K562 (cell line): ENCODE measurements around the gene PCDHB14. TPM values are rescaled to one million over a fixed set of nuclear protein-coding genes. Genes with fewer than 3 reads are reported as not detected.

Experiments
- ATF3 ChIP-seq, 2 experiments: fragments of 450-650 bp in 1 of 2; sonication (generic) in 1 of 2; formaldehyde crosslinking in 1 of 2; IDR thresholded peaks in 1 of 2; conservative IDR thresholded peaks in 1 of 2; 2 replicates each; pipeline versions ENCODE4 v1.6.1 to v1.8.1; 2016 to 2023; ENCODE audit warnings: mild to moderate bottlenecking in 2 of 2, moderate library complexity in 2 of 2, inconsistent platforms in 1 of 2, missing genetic modification reagents in 1 of 2
- CEBPB ChIP-seq: fragments of 450-650 bp; IDR thresholded peaks from 2 replicates; pipeline ENCODE4 v1.6.1; 2016; ENCODE audit warnings: missing genetic modification characterization, missing compliant biosample characterization
- MGA ChIP-seq: fragments of 450-650 bp; IDR thresholded peaks from 2 replicates; pipeline ENCODE4 v1.6.1; 2016; ENCODE audit warnings: mild to moderate bottlenecking, moderate library complexity
- RREB1 ChIP-seq: fragments of 250-450 bp; sonication (Bioruptor Pico); IDR thresholded peaks from 2 replicates; pipeline ENCODE4 v1.4.0; 2020
- STAT5B ChIP-seq: fragments of 250-450 bp; sonication (Bioruptor Pico); IDR thresholded peaks from 2 replicates; pipeline ENCODE4 v1.8.0; 2021; ENCODE audit warnings: mild to moderate bottlenecking, inconsistent platforms
- ZNF24 ChIP-seq: fragments of 450-650 bp; IDR thresholded peaks from 2 replicates; pipeline ENCODE4 v1.6.1; 2016
- polyA plus RNA-seq, 8 experiments: library from polyadenylated mRNA; depleted of rRNA in 4 of 8; stranded (reverse) in 5 of 8; unstranded in 3 of 8; fragments of >200 nt; fragmentation: Nextera tagmentation in 2 of 8; fragmentation: Illumina TruSeq in 1 of 8; extraction: Ambion mirVana in 2 of 8; extraction: Trizol in 1 of 8; gene quantifications; 2 replicates each; pipeline versions ENCODE4 v1.2.1 to v1.2.3, GENCODE V29; 2011 to 2014; ENCODE audit warnings: inconsistent platforms in 1 of 8, missing spikeins in 1 of 8
- total RNA-seq, 7 experiments: library from RNA; depleted of rRNA in 6 of 7; stranded (reverse); fragments of >200 nt in 6 of 7; fragmentation: Illumina TruSeq in 2 of 7; extraction: Trizol in 2 of 7; gene quantifications; 2 replicates each; pipeline versions ENCODE4 v1.2.1 to v1.2.3, GENCODE V29; 2011 to 2021; ENCODE audit warnings: low replicate concordance in 1 of 7

PCDHB14 gene
- total and polyA plus RNA-seq, 9 of the 15 experiments (the other 6 are each of a cell fraction or from before 2014, with no cell fraction given), result not detected

- TF ChIP-seq RREB1 (CRISPR knock-in tag) (no peak), MGA (no peak), ATF3 (IDR thresholded peaks at IDR 0.05) (peak; percentile 50; the same call in 1 of the 2 replicates), ATF3 (CRISPR knock-in tag; conservative IDR thresholded peaks at IDR 0.05) (no peak), CEBPB (tag) (peak; percentile 51), ZNF24 (no peak), STAT5B (CRISPR knock-in tag) (no peak)
Measured at GRCh38 chr5:141175933-141176332, 47.2 kb upstream of the PCDHB14 start (continued).
